OCI-LY3 (cell line): ENCODE measurements around the gene SIK2.

Experiments
- H2AFZ ChIP-seq: fragments of 200-600, 300-600 bp; shearing (Covaris generic); 2 replicates; pipeline ENCODE4 v1.6.0; 2014; ENCODE audit warnings: antibody characterized with exemption, low read depth, low read length
- H3K27ac ChIP-seq: fragments of 200-600, 300-600 bp; sonication (generic); 2 replicates; pipeline ENCODE4 v1.5.1; 2014; ENCODE audit warnings: mild to moderate bottlenecking, low read length, moderate library complexity, mixed read lengths
- H3K27me3 ChIP-seq: fragments of 200-600, 300-600 bp; sonication (generic); 2 replicates; pipeline ENCODE4 v1.6.1; 2014; ENCODE audit warnings: low read depth, low read length, mixed read lengths
- H3K36me3 ChIP-seq: fragments of 200-600, 300-600 bp; sonication (generic); replicated peaks from 2 replicates; pipeline ENCODE3; 2014; ENCODE audit warnings: low read depth, low read length, mixed read lengths
- H3K4me1 ChIP-seq: fragments of 300-600, 200-600 bp; sonication (generic); 2 replicates; pipeline ENCODE4 v1.6.1; 2014; ENCODE audit warnings: low read length, mixed read lengths
- H3K4me2 ChIP-seq: fragments of 200-600, 300-600 bp; sonication (generic); 2 replicates; pipeline ENCODE4 v1.6.1; 2014; ENCODE audit warnings: low read length, mixed read lengths
- H3K4me3 ChIP-seq: fragments of 300-600, 200-600 bp; sonication (generic); 2 replicates; pipeline ENCODE4 v1.5.1; 2014; ENCODE audit warnings: antibody characterized with exemption, mild to moderate bottlenecking, low read length, moderate library complexity
- H3K79me2 ChIP-seq: fragments of 300-600, 200-600 bp; shearing (Covaris generic); 2 replicates; pipeline ENCODE4 v1.6.1; 2014; ENCODE audit warnings: mild to moderate bottlenecking, low read length, mixed read lengths
- H3K9ac ChIP-seq: fragments of 300-600, 200-600 bp; shearing (Covaris generic); 2 replicates; pipeline ENCODE4 v1.6.0; 2014; ENCODE audit warnings: mild to moderate bottlenecking, low read length, moderate library complexity
- H3K9me3 ChIP-seq: fragments of 200-600, 300-600 bp; shearing (Covaris generic); 2 replicates; pipeline ENCODE4 v1.6.1; 2014; ENCODE audit warnings: low read length, mixed read lengths; ENCODE audit not compliant: insufficient read depth
- H4K20me1 ChIP-seq: fragments of 200-600, 300-600 bp; sonication (generic); 2 replicates; pipeline ENCODE4 v1.6.1; 2016; ENCODE audit warnings: low read length, mixed read lengths; ENCODE audit not compliant: insufficient read depth
- EZH2phosphoT487 ChIP-seq: fragments of 200-600 bp; shearing (Covaris generic); IDR thresholded peaks from 2 replicates; pipeline ENCODE4 v1.6.1; 2018; ENCODE audit warnings: antibody characterized with exemption, mixed run types, low read depth
- TF ChIP-seq, protein P1 (sequence below): fragments of 200-600, 300-600 bp; sonication (generic); IDR thresholded peaks from 2 replicates; pipeline ENCODE4 v1.5.1; 2014; ENCODE audit warnings: antibody characterized with exemption, low read length, low read depth

SIK2 gene

GRCh38 chr11:111633756-111634362, 31.6 kb downstream of the SIK2 start:
- no peak for TF ChIP-seq EZH2phosphoT487
- TF ChIP-seq, protein P1, sequence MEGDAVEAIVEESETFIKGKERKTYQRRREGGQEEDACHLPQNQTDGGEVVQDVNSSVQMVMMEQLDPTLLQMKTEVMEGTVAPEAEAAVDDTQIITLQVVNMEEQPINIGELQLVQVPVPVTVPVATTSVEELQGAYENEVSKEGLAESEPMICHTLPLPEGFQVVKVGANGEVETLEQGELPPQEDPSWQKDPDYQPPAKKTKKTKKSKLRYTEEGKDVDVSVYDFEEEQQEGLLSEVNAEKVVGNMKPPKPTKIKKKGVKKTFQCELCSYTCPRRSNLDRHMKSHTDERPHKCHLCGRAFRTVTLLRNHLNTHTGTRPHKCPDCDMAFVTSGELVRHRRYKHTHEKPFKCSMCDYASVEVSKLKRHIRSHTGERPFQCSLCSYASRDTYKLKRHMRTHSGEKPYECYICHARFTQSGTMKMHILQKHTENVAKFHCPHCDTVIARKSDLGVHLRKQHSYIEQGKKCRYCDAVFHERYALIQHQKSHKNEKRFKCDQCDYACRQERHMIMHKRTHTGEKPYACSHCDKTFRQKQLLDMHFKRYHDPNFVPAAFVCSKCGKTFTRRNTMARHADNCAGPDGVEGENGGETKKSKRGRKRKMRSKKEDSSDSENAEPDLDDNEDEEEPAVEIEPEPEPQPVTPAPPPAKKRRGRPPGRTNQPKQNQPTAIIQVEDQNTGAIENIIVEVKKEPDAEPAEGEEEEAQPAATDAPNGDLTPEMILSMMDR, result no peak
- H3K27ac ChIP-seq, result no peak overlapping the region
- no peak overlapping the region for H2AFZ ChIP-seq
- H3K4me3 ChIP-seq, result no peak overlapping the region
- peaks cover 12% of the 10 kb centered on the region for H3K4me1 ChIP-seq
- H3K36me3 ChIP-seq, result peaks cover 18% of the 10 kb centered on the region
- H4K20me1 ChIP-seq, result peaks cover 19% of the 10 kb centered on the region
- H3K9ac ChIP-seq, result no peak overlapping the region
- peaks cover 6% of the 10 kb centered on the region; the same call in 1 of the 2 replicates for H3K79me2 ChIP-seq
- no peaks in the 10 kb centered on the region for H3K27me3 ChIP-seq
- H3K4me2 ChIP-seq, result no peak overlapping the region
- no peaks in the 10 kb centered on the region for H3K9me3 ChIP-seq

DNA sequence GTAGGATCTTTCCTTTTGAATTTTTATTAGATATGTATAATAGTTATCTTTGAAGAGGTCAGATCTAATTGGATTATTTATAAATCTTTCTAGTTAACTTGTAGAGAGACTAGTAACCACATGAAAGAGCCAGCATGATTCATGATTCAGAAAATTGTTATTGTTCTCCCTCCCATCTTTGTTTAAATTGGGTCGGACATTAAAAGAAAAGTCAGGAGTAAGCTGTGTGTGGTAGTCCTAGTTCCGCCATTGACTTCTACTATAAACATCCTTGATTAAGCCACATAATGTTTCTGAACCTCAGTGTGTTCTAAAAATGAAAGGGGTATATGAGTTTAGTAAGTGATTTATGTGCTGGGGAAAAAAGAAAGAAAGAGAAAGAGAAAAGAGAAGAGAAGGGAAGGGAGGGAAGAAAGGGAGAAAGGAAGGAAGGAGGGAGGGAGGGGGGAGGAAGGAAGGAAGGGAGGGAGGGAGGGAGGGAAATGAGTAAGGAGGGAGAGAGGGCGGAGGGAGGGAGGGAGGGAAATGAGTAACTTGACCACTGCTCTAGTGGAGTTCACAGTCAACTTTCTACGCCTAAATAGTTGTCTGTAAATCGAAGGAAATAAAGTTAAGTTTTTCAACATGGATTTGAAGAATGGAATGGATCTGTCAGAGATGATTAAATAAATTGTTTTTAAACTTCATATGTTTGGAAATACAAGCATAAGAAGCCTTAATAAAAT, 32.9 kb downstream of the SIK2 start:
- H3K9me3 ChIP-seq, result no peaks in the 10 kb centered on the region
- no peak overlapping the region for H3K27ac ChIP-seq
- H2AFZ ChIP-seq, result no peak overlapping the region
- TF ChIP-seq, protein P1, result no peak
- no peak for TF ChIP-seq EZH2phosphoT487
- H3K4me2 ChIP-seq, result no peak overlapping the region
- H4K20me1 ChIP-seq, result peaks cover 19% of the 10 kb centered on the region
- H3K4me3 ChIP-seq, result no peak overlapping the region
- no peak overlapping the region for H3K9ac ChIP-seq
- H3K79me2 ChIP-seq, result peaks cover 6% of the 10 kb centered on the region; the same call in 1 of the 2 replicates
- peaks cover 11% of the 10 kb centered on the region for H3K36me3 ChIP-seq
- H3K27me3 ChIP-seq, result no peaks in the 10 kb centered on the region
- peaks cover 10% of the 10 kb centered on the region for H3K4me1 ChIP-seq

DNA sequence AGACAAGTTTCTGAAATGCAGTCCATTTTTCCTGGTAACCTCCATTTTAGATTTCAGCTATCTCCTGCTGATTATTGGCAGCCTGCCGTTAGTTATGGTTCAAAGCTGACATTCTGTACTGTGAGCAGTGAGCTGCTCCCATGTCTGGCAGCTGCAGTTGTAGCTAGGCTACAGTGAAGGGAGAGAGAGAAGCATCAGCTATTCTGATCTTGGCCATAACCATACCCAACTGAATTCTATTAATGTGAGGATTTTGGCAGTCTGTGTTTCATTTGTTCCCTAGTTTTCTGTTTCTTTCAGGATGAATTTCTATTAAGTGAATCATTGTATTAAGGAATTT, 33.4 kb downstream of the SIK2 start:
- Histone ChIP-seq H3K4me2 (no peak overlapping the region), H3K79me2 (peaks cover 6% of the 10 kb centered on the region; the same call in 1 of the 2 replicates), H3K9ac (no peak overlapping the region), H3K27me3 (no peaks in the 10 kb centered on the region), H3K4me1 (peaks cover 10% of the 10 kb centered on the region), H3K9me3 (no peaks in the 10 kb centered on the region), H4K20me1 (peaks cover 18% of the 10 kb centered on the region), H3K27ac (no peak overlapping the region), H3K4me3 (no peak overlapping the region), H3K36me3 (peaks cover 11% of the 10 kb centered on the region), H2AFZ (no peak overlapping the region)
- TF ChIP-seq, protein P1, result no peak
- TF ChIP-seq EZH2phosphoT487, result no peak

GRCh38 chr11:111637885-111638284, 35.6 kb downstream of the SIK2 start:
- no peak overlapping the region for H3K9ac ChIP-seq
- peaks cover 14% of the 10 kb centered on the region for H3K36me3 ChIP-seq
- no peaks in the 10 kb centered on the region for H3K27me3 ChIP-seq
- H3K4me3 ChIP-seq, result no peak overlapping the region
- no peak overlapping the region for H3K27ac ChIP-seq
- TF ChIP-seq, protein P1, result no peak
- TF ChIP-seq EZH2phosphoT487, result no peak
- H3K9me3 ChIP-seq, result no peaks in the 10 kb centered on the region
- H3K4me2 ChIP-seq, result peak overlapping the region; percentile 18
- H4K20me1 ChIP-seq, result peaks cover 8% of the 10 kb centered on the region; the same call in 1 of the 2 replicates
- H3K79me2 ChIP-seq, result peaks cover 9% of the 10 kb centered on the region; the same call in 1 of the 2 replicates
- peaks cover 10% of the 10 kb centered on the region for H3K4me1 ChIP-seq
- H2AFZ ChIP-seq, result no peak overlapping the region
